C4-2B (cell line): ENCODE data around the gene GDPD1.
"Not testable (repeated sequence)": the region's sequence is repeated elsewhere in the genome, so short reads cannot be mapped to it uniquely, and the experiment has no call there.

Experiments
- H3K27ac ChIP-seq: fragments of 450-650 bp; 2 replicates; pipeline ENCODE4 v1.5.1; 2017
- ZFX ChIP-seq: fragments of 450-650 bp; IDR thresholded peaks from 2 replicates; pipeline ENCODE4 v1.6.1; 2017
- TF ChIP-seq, protein P1 (sequence below): fragments of 450-650 bp; conservative IDR thresholded peaks from 2 replicates; pipeline ENCODE4 v1.5.1; 2017; ENCODE audit warnings: mild to moderate bottlenecking

The GDPD1 gene

DNA sequence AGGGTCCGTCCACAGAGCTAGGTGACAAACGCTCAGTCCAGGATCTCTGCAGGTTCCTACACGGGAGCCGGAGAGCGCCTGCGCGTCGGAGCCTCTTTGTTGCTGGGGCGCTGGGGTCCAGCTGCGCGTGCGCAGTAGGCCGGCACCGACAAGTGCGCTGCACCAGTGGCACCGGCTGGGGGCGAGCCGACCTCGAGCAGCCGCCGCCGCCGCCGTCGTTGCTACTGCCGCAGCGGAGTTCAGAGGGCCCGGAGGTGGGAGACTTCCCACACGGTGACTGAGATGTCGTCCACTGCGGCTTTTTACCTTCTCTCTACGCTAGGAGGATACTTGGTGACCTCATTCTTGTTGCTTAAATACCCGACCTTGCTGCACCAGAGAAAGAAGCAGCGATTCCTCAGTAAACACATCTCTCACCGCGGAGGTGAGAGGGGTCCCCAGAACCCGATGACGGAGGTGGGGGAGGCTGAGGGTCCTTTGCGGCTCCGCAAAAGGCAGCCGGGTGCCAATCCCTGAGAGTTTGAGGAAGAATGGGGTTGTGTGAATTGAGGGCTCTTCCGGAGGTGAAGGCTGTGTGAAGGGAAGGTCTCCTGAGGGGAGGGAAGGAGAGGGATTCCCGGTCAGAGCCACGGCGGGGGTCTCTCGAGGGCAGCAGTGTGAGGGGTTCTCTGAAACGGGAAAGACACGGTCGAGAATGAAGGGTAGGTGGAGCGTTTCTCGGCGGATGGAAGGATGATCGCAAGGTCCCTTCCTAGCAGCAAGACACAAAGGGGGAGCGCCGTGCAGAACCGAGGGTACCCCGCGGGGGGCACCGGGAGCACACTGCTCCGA is at the start of gene GDPD1:
Gene GDPD1, plus strand, starts transcription at position 184 of the 831 bp plus-strand sequence. Its CDS starts 99 bp downstream, at position 283.
- peak within 1 kb of the TSS; percentile 95 for H3K27ac ChIP-seq
- TF ChIP-seq ZFX, result no peak
- TF ChIP-seq, protein P1, sequence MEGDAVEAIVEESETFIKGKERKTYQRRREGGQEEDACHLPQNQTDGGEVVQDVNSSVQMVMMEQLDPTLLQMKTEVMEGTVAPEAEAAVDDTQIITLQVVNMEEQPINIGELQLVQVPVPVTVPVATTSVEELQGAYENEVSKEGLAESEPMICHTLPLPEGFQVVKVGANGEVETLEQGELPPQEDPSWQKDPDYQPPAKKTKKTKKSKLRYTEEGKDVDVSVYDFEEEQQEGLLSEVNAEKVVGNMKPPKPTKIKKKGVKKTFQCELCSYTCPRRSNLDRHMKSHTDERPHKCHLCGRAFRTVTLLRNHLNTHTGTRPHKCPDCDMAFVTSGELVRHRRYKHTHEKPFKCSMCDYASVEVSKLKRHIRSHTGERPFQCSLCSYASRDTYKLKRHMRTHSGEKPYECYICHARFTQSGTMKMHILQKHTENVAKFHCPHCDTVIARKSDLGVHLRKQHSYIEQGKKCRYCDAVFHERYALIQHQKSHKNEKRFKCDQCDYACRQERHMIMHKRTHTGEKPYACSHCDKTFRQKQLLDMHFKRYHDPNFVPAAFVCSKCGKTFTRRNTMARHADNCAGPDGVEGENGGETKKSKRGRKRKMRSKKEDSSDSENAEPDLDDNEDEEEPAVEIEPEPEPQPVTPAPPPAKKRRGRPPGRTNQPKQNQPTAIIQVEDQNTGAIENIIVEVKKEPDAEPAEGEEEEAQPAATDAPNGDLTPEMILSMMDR, result peak; percentile 95

DNA sequence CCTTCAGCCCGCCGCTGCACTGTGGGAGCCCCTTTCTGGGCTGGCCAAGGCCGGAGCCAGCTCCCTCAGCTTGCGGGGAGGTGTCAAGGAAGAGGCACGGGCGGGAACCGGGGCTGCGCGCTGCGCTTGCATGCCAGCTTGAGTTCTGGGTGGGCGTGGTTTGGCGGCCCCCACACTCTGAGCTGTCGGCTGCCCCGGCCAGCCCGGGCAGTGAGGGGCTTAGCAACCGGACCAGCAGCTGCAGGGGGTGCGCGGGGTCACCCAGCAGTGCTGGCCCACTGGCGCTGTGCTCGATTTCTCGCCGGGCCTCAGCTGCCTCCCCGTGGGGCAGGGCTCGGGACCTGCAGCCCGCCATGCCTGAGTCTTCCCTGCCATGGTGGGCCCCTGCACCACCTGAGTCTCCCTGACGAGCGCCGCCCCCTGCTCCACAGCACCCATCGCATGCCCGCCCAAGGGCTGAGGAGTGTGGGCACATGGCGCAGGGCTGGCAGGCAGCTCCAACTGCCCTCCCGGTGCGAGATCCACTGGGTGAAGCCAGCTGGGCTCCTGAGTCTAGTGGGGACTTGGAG is 47.8 kb upstream of the GDPD1 start:
- H3K27ac ChIP-seq, result no peak overlapping the region
- TF ChIP-seq, protein P1, result no peak
- no peak for TF ChIP-seq ZFX

DNA sequence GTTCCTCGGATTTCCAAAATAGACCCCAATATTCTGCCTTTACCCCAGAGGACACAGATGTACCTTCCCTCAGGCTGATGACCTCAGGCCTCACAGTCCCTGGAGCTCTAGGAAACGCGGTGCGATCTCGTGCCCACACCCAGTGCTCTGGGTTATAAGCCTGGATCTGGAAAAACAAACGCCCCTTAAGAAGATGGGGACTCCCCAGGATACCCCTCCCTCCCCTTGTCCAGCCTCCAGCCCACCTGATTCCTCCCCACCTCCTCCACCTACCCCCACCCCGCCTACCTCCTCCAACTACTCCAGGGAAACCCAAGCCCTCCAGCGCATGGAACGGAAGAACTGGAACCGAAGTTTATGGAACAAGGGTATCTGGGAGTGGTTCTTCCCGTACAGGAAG is 45.6 kb upstream of the GDPD1 start:
- TF ChIP-seq, protein P1, result no peak
- TF ChIP-seq ZFX, result no peak
- H3K27ac ChIP-seq, result no peak overlapping the region

DNA sequence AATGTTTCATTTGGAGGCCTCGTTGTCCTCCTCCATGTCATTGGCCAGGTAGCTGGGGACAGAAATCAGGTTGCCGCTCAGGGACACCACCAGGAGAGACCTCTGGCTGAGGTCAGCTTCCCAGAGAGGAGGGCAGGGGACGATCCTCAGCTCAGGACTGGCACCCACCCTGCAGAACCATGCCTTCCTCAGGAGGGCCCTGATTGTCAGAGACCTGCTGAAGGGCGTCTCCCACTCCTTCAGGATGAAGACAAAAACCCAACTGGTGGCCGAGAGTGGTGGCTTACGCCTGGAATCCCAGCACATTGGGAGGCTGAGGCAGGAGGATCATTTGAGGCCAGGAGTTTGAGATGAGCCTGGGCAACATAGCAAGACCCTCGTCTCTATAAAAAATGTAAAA is 45.2 kb upstream of the GDPD1 start:
- H3K27ac ChIP-seq, result no peak overlapping the region
- TF ChIP-seq, protein P1, result no peak

DNA sequence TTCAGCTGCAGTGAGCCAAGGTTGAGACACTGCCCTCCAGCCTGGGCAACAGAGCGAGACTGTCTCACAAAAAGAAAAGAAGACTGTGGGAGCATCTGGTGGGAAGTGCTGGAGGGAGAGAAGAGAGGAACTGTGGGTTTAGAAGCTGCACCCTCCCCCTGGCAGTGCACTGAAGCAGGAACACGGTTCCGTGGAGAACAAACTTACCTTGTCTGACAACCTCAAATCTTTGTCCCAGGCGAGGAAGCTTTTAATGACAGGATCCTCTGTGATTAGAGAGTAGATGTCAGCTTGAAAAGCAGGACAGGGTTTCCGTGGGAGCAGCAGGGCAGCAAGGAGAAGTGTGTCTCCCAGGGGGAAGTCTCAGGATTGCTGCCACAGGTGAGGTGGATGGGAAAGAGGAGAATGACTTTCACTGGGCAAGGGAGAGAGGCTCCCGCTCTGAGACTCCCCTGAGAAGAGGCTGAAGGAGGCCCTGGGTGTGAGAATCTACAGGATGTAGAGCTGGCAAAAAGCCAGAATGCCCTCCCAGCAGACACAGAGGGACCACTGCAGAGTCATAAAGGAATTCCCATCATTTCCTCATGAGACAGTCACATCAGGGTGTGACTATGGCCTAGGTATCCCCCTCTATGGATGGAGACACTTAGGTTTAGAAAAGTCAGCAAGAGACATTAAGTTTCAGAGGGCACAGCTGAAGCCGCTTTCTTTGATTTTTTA is 41.9 kb upstream of the GDPD1 start:
- TF ChIP-seq, protein P1, result no peak
- TF ChIP-seq ZFX, result no peak
- no peak overlapping the region for H3K27ac ChIP-seq

DNA sequence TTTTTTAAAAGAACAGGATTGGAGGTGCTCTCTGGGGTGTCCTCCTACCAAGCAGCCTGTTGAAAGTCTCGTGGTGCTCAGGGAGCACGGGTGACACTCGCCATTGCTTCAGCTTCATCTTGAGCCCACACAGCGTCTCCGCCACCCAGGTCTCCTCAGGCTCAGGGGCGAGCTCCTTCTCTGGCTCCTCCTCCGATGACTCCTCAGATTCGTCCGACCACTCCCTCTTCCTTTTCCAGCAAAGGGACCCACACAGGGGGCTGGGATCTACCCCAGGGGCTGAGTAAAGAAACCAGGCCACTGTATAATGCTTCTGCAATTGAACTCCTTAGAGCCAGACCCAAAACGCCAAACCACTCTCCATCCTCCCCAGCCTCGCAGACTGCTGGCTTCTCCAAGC is 40.7 kb upstream of the GDPD1 start:
- not testable (repeated sequence) for H3K27ac ChIP-seq

DNA sequence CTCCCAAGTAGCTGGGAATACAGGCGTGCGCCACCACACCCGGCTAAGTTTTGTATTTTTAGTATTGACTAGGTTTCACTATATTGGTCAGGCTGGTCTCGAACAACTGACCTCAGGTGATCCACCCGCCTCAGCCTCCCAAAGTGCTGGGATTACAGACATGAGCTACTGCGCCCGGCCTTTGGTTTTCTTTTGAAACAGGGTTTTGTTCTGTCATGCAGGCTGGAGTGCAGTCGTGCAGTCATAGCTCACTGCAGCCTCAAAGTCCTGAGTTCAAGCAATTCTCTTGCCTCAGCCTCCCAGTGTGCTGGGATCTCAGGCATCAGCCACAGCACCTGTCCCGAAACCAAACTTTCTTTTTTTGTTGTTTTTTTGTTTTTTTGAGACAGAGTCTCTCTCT is 39.7 kb upstream of the GDPD1 start:
- no peak overlapping the region for H3K27ac ChIP-seq
- TF ChIP-seq, protein P1, result no peak
- no peak for TF ChIP-seq ZFX
